NCI-H526 treated with DMSO at 0.1 percent for 48 hours (cell line): ENCODE data around the gene TMEM232.
"Not testable (repeated sequence)": the region's sequence is repeated elsewhere in the genome, so short reads cannot be mapped to it uniquely, and the experiment has no call there.

Experiments
- DNase-seq: peaks from one replicate; lab custom pipeline; 2025; lab: John Stamatoyannopoulos, UW

Gene TMEM232

GRCh38 chr5:110707260-110707844 lies 19.1 kb downstream of the TMEM232 start:
- DNase-seq, result no peak

GRCh38 chr5:110705349-110705748 lies 21.1 kb downstream of the TMEM232 start:
- no peak for DNase-seq

GRCh38 chr5:110703481-110703880 lies 23.0 kb downstream of the TMEM232 start:
- no peak for DNase-seq

GRCh38 chr5:110702704-110703103 lies 23.8 kb downstream of the TMEM232 start:
- no peak for DNase-seq

- no peak for DNase-seq
These were observed 24.2 kb downstream of the TMEM232 start for GRCh38 chr5:110702300-110702699.

- DNase-seq, result not testable (repeated sequence)
These were observed 33.8 kb downstream of the TMEM232 start for GRCh38 chr5:110692669-110693068.

GRCh38 chr5:110690587-110690986 lies 35.9 kb downstream of the TMEM232 start:
- not testable (repeated sequence) for DNase-seq

- DNase-seq, result no peak
These were observed 39.0 kb downstream of the TMEM232 start for GRCh38 chr5:110687485-110687884.

- no peak for DNase-seq
These were observed 40.2 kb downstream of the TMEM232 start for GRCh38 chr5:110686270-110686669.

- DNase-seq, result no peak
These were observed 44.5 kb downstream of the TMEM232 start for GRCh38 chr5:110681953-110682352.

GRCh38 chr5:110681109-110681508 lies 45.4 kb downstream of the TMEM232 start:
- DNase-seq, result no peak

GRCh38 chr5:110676554-110676953 lies 49.9 kb downstream of the TMEM232 start:
- DNase-seq, result not testable (repeated sequence)

GRCh38 chr5:110665184-110665726 lies 61.2 kb downstream of the TMEM232 start:
- no peak for DNase-seq

GRCh38 chr5:110663525-110663924 lies 62.9 kb downstream of the TMEM232 start:
- DNase-seq, result no peak

- no peak for DNase-seq
These were observed 68.5 kb downstream of the TMEM232 start for GRCh38 chr5:110658006-110658405.

GRCh38 chr5:110653231-110653970 lies 73.1 kb downstream of the TMEM232 start:
- no peak for DNase-seq

- no peak for DNase-seq
These were observed 75.0 kb downstream of the TMEM232 start for GRCh38 chr5:110651507-110651906.

- DNase-seq, result no peak
These were observed 82.1 kb downstream of the TMEM232 start for GRCh38 chr5:110644357-110644756.

GRCh38 chr5:110638970-110639902 lies 87.2 kb downstream of the TMEM232 start:
- DNase-seq, result no peak

- DNase-seq, result no peak
These were observed 92.0 kb downstream of the TMEM232 start for GRCh38 chr5:110634475-110634874.

- DNase-seq, result no peak
These were observed 95.2 kb downstream of the TMEM232 start for GRCh38 chr5:110631236-110631635.

GRCh38 chr5:110630350-110630749 lies 96.1 kb downstream of the TMEM232 start:
- DNase-seq, result no peak
